Measurements from ENCODE around the gene CDADC1.

DNA sequence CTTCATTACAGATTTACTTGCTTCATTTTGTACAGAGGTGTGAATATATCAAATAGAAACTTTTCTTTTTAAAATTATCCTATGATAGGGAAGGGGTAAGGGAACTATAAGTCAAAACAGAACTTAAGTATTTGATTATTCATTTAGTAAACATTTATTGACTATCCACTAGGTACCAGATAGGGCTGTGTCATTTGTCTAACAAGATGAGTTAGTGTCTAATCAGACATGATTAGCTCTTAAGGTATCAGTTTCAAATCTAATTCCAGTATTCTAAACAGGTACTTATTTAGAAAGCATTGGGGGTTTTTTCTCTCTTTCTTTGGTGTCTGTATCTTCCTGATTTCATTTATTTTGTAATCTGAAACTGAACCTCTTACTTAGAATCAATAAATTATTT is 32.2 kb downstream of the CDADC1 start:
- TF ChIP-seq, protein P1, sequence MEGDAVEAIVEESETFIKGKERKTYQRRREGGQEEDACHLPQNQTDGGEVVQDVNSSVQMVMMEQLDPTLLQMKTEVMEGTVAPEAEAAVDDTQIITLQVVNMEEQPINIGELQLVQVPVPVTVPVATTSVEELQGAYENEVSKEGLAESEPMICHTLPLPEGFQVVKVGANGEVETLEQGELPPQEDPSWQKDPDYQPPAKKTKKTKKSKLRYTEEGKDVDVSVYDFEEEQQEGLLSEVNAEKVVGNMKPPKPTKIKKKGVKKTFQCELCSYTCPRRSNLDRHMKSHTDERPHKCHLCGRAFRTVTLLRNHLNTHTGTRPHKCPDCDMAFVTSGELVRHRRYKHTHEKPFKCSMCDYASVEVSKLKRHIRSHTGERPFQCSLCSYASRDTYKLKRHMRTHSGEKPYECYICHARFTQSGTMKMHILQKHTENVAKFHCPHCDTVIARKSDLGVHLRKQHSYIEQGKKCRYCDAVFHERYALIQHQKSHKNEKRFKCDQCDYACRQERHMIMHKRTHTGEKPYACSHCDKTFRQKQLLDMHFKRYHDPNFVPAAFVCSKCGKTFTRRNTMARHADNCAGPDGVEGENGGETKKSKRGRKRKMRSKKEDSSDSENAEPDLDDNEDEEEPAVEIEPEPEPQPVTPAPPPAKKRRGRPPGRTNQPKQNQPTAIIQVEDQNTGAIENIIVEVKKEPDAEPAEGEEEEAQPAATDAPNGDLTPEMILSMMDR (IDR thresholded peaks at IDR 0.05) = no peak
- TF ChIP-seq ZFX (IDR thresholded peaks at IDR 0.05; ENCODE audit: borderline replicate concordance) = no peak
